Suprapubic skin (tissue), 4 donors: ENCODE results near the gene MAOA. TPM values are rescaled to one million over a fixed set of nuclear protein-coding genes. Genes with fewer than 3 reads are reported as not detected.

Source experiments
- DNase-seq, 2 donors: peaks; one replicate each; pipeline ENCODE4 v3.0.0-alpha.2; 2019; ENCODE audit warnings: low spot score in 2 of 2
- H3K27ac ChIP-seq: fragments of 200-600 bp; sonication (generic); one replicate; pipeline ENCODE4 v1.5.1; 2019
- H3K27me3 ChIP-seq: fragments of 200-600 bp; sonication (generic); one replicate; pipeline ENCODE4 v1.5.1; 2019
- H3K36me3 ChIP-seq: fragments of 200-600 bp; sonication (generic); one replicate; pipeline ENCODE4 v1.5.1; 2019
- H3K4me1 ChIP-seq: fragments of 200-600 bp; sonication (generic); one replicate; pipeline ENCODE4 v1.5.1; 2019
- H3K4me3 ChIP-seq: fragments of 200-600 bp; sonication (generic); one replicate; pipeline ENCODE4 v1.5.1; 2019; ENCODE audit warnings: mild to moderate bottlenecking
- H3K9me3 ChIP-seq: fragments of 200-600 bp; sonication (generic); one replicate; pipeline ENCODE4 v1.5.1; 2019
- EP300 ChIP-seq: sonication (generic); formaldehyde crosslinking; IDR thresholded peaks from one replicate; pipeline ENCODE4 v1.6.1; 2017; ENCODE audit warnings: antibody characterized with exemption
- POLR2A ChIP-seq, 2 donors: fragments of 450-650 bp; IDR thresholded peaks; one replicate each; pipeline ENCODE4 v1.6.1; 2017; ENCODE audit warnings: antibody characterized with exemption in 2 of 2, mild to moderate bottlenecking in 2 of 2, moderate library complexity in 2 of 2
- POLR2AphosphoS5 ChIP-seq, 3 donors: sonication (generic); formaldehyde crosslinking; IDR thresholded peaks; one replicate each; pipeline ENCODE4 v1.6.1; 2017; ENCODE audit warnings: antibody characterized with exemption in 3 of 3
- WGBS: methylation state at CpG from one replicate; pipeline ENCODE4 v1.1.5; 2018; 5-methylcytosine and 5-hydroxymethylcytosine counted together
- total RNA-seq, 4 donors: library from RNA; depleted of rRNA; stranded (reverse); fragments of >200 nt; gene quantifications; one replicate each; pipeline ENCODE4 v1.1.0, GENCODE V29; 2016
- TF ChIP-seq, protein P1 (sequence below), 2 donors: fragments of 200-600 bp in 1 of 2; fragments of 450-650 bp in 1 of 2; sonication (generic) in 1 of 2; IDR thresholded peaks; one replicate each; pipeline ENCODE4 v1.5.1; 2016 to 2019; ENCODE audit warnings: antibody characterized with exemption in 2 of 2, mild to moderate bottlenecking in 1 of 2, moderate library complexity in 1 of 2

The MAOA gene
- total RNA-seq, 4 donors from 2014 or later: 123 to 166 (median 132) TPM

DNA sequence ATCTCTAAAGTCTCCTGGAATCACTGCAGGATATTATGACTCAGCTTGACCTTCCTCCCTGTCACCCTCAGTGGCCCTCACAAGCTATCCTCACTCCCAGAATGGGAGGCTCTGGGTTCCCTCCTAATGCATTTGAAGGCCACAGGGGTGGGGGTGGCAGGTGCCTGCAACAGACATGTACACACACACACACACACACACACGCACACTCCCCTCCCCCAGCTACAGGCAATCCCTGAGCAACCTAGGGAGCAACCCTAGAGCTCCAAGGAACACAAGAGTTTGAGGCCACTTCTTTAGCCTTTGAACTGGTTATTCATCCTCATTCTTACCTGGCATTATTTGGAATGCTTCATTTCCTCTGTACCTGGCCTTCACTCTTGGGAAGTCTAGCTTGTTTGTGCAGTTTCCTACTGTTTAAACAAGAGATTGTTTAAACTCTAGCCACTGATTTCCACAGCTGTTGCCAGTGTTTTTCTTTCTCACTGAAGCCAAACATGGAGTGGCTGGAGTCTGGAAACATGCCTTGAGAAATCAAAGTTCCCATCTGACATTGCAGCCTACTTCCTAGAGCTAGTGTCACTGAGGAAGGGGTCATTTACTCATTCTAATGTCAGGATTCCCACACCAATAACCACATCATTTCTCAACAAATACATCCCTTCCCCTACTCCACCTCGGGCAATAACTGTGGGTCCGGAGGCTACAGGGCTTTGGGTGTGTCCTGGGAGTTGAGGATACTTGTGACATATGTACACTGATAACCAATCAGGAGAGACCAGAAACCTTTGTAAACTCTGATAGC is 37.7 kb downstream of the MAOA start:
- Histone ChIP-seq H3K4me3 (no peak overlapping the region), H3K4me1 (peaks cover 5% of the 10 kb centered on the region), H3K27me3 (no peaks in the 10 kb centered on the region), H3K36me3 (no peaks in the 10 kb centered on the region), H3K9me3 (no peaks in the 10 kb centered on the region), H3K27ac (no peak overlapping the region)
- no peak for TF ChIP-seq EP300
- DNase-seq: no peak
- WGBS: 63% methylated on average over 3 of the region's 3 CpGs

DNA sequence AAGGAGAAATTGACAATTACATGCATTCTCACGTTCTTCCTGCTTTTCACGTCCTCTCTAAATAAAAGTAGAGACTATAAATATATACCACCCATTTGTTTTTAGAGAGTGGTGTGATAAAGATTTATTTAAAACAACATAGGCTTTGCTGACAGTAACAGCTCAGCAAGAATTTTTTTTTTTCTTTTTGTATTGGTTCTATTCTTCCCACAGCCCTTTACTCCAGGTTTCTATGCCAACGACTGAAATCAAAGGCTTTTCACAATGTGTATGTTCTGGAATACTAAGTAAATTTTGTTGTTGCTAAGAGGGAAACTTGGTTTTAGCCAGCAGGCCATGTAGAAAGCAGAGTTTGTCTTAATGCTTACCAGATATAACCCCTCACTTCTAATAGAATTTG is 43.4 kb downstream of the MAOA start:
- 63% methylated on average over 3 of the region's 3 CpGs for WGBS
- Histone ChIP-seq H3K4me1 (peaks cover 27% of the 10 kb centered on the region), H3K4me3 (no peak overlapping the region), H3K27ac (no peak overlapping the region), H3K9me3 (no peaks in the 10 kb centered on the region), H3K36me3 (no peaks in the 10 kb centered on the region), H3K27me3 (no peaks in the 10 kb centered on the region)
- DNase-seq: no peak
- TF ChIP-seq POLR2AphosphoS5 (IDR thresholded peaks at IDR 0.05): no peak
- TF ChIP-seq, protein P1, sequence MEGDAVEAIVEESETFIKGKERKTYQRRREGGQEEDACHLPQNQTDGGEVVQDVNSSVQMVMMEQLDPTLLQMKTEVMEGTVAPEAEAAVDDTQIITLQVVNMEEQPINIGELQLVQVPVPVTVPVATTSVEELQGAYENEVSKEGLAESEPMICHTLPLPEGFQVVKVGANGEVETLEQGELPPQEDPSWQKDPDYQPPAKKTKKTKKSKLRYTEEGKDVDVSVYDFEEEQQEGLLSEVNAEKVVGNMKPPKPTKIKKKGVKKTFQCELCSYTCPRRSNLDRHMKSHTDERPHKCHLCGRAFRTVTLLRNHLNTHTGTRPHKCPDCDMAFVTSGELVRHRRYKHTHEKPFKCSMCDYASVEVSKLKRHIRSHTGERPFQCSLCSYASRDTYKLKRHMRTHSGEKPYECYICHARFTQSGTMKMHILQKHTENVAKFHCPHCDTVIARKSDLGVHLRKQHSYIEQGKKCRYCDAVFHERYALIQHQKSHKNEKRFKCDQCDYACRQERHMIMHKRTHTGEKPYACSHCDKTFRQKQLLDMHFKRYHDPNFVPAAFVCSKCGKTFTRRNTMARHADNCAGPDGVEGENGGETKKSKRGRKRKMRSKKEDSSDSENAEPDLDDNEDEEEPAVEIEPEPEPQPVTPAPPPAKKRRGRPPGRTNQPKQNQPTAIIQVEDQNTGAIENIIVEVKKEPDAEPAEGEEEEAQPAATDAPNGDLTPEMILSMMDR (IDR thresholded peaks at IDR 0.05): no peak
- TF ChIP-seq POLR2A (IDR thresholded peaks at IDR 0.05): no peak
- TF ChIP-seq EP300: no peak

DNA sequence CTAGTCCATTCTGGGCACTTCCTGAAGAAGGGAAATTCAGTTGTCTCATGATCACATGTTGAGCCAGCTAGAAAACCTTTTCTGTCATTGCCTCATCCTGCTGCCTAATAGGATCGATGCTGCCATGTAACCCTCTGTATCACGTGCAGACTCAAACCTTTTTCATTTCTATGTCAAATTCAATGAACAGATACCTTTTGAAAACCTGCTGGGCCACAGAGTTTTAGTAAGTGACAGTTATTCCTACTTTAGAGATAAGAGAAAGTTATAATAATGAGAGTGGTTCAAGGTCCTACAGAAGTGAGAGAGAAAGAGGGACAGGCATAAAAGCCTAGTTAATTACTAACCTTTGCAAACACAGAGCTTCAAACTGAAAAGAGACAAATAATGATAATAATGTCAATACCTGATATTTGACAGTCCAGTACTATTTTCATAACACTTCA is 46.0 kb downstream of the MAOA start:
- Histone ChIP-seq H3K4me3 (no peak overlapping the region), H3K36me3 (no peaks in the 10 kb centered on the region), H3K4me1 (peaks cover 30% of the 10 kb centered on the region), H3K27me3 (no peaks in the 10 kb centered on the region), H3K27ac (peak overlapping the region; percentile 65), H3K9me3 (no peaks in the 10 kb centered on the region)
- 56% methylated on average over 2 of the region's 2 CpGs for WGBS
- DNase-seq: no peak
- no peak for TF ChIP-seq POLR2A (IDR thresholded peaks at IDR 0.05)
- TF ChIP-seq POLR2AphosphoS5 (IDR thresholded peaks at IDR 0.05): no peak
- TF ChIP-seq, protein P1 (IDR thresholded peaks at IDR 0.05): no peak
- TF ChIP-seq EP300: no peak

DNA sequence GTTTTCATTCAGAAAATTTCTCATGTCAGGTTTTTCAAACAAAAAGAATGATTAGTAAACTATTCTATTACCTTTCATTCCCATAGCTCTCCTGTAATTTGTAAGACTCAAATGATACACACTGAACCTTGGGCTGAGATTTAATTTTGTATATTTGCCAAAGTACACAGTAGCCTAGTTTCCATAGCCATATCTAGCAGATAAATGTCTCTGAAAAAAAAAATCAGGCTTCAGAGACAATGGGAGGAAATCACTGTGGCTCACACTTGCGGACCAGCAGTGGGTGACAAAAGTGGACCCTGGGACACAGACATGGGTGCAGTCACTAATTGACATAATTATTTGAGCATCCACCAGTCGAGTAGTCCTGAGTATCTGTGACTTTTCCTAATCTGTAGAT is 46.6 kb downstream of the MAOA start:
- Histone ChIP-seq H3K9me3 (no peaks in the 10 kb centered on the region), H3K27me3 (no peaks in the 10 kb centered on the region), H3K4me1 (peaks cover 35% of the 10 kb centered on the region), H3K36me3 (no peaks in the 10 kb centered on the region), H3K27ac (peak overlapping the region; percentile 65), H3K4me3 (no peak overlapping the region)
- TF ChIP-seq POLR2A (IDR thresholded peaks at IDR 0.05) (no peak), POLR2AphosphoS5 (IDR thresholded peaks at IDR 0.05) (no peak), EP300 (no peak)
- TF ChIP-seq, protein P1 (IDR thresholded peaks at IDR 0.05): no peak
- DNase-seq: no peak
- WGBS: 68% methylated on average over 2 of the region's 2 CpGs

DNA sequence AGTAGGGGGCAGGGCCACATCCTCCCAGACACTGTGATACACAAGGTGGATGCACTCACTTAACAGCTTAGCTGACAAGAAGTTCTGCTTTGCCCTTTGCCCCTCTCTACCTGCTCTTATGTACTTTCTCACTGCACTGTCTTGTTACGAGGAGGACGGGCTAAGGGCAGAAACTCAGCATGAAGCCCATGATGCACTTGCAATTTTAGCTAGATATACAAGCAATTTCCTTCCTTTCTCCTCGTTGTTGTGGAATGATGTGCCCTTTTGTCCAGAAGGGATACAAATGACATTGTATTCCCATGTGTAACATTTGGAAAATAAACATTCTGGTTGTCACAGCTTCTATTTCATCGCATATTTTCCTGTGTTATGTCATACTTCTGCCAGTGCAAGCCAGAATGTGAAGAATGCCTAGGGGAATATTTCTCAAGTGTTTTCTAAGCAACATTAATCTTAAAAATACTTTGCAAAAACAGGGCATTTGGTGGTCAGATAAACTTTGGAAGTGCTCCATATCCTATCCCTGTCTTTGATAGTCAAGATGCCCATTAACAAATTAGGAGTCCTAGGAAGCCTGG is 47.2 kb downstream of the MAOA start:
- Histone ChIP-seq H3K27ac (peak overlapping the region; percentile 65), H3K4me3 (no peak overlapping the region), H3K4me1 (peaks cover 40% of the 10 kb centered on the region), H3K27me3 (no peaks in the 10 kb centered on the region), H3K9me3 (no peaks in the 10 kb centered on the region), H3K36me3 (no peaks in the 10 kb centered on the region)
- TF ChIP-seq POLR2AphosphoS5 (IDR thresholded peaks at IDR 0.05) (peak in 2 of 3 donors; percentile 34 to 44), EP300 (no peak)
- WGBS: 37% methylated on average over 4 of the region's 4 CpGs
- DNase-seq: no peak

DNA sequence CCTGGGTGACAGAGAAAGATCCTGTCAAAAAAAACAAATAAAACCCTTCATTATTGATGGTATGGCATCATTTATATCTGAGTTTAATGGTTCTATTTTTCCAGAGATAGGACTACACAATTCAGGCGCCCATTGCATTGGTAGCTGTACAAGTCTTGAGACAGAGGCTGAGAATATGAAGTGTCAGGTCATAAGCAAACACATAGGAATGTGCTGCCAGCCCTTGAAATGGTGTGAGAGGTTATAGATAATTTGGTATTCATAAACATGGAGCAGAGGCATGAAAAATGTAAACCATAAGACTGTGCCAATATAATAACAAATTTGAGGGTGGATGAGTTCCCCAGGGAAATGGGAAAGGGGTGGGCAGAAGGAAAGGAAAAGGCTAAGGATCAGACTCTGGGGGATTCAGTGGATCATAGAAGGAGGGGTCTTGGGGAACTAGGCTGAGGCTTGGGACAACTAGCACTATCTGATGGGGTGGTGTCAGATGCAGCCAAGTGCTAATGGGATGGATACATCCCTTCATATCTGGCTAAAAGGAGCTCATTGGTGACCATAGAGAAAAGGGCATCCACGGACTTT is 50.8 kb downstream of the MAOA start:
- Histone ChIP-seq H3K27ac (peak overlapping the region; percentile 80), H3K9me3 (no peaks in the 10 kb centered on the region), H3K4me1 (peaks cover 31% of the 10 kb centered on the region), H3K36me3 (no peaks in the 10 kb centered on the region), H3K27me3 (no peaks in the 10 kb centered on the region), H3K4me3 (no peak overlapping the region)
- no peak for DNase-seq
- 70% methylated on average over 2 of the region's 2 CpGs for WGBS
- TF ChIP-seq POLR2AphosphoS5 (IDR thresholded peaks at IDR 0.05) (no peak), EP300 (no peak), POLR2A (IDR thresholded peaks at IDR 0.05) (no peak)
- TF ChIP-seq, protein P1 (IDR thresholded peaks at IDR 0.05): no peak
